Hematopoietic multipotent progenitor cell treated with erythropoietin and hydrocortisone succinate and interleukin-3 and kit ligand, for 4 days (in vitro differentiated cells): ENCODE measurements around the gene RBM4.

Source experiments
- DNase-seq: peaks from one replicate; pipeline ENCODE4 v3.0.0-alpha.2; 2015

RBM4 gene

GRCh38 chr11:66617155-66617834, 21.2 kb upstream of the RBM4 start:
- no peak for DNase-seq

- peak; percentile 78 for DNase-seq
Measured at GRCh38 chr11:66619080-66619554, 19.4 kb upstream of the RBM4 start.

GRCh38 chr11:66624450-66624849, 14.1 kb upstream of the RBM4 start:
- DNase-seq, result no peak

GRCh38 chr11:66625041-66625751, 13.3 kb upstream of the RBM4 start:
- DNase-seq, result no peak

- DNase-seq, result no peak
Measured at GRCh38 chr11:66625752-66626149, 12.8 kb upstream of the RBM4 start.

- DNase-seq, result no peak
Measured at GRCh38 chr11:66626382-66626781, 12.1 kb upstream of the RBM4 start.

- no peak for DNase-seq
Measured at GRCh38 chr11:66626926-66627325, 11.6 kb upstream of the RBM4 start.

GRCh38 chr11:66628061-66628603, 10.4 kb upstream of the RBM4 start:
- DNase-seq, result no peak

GRCh38 chr11:66629356-66629755, 9.1 kb upstream of the RBM4 start:
- no peak for DNase-seq

GRCh38 chr11:66631883-66632282, 6.6 kb upstream of the RBM4 start:
- no peak for DNase-seq

- DNase-seq, result no peak
Measured at GRCh38 chr11:66632952-66633351, 5.6 kb upstream of the RBM4 start.

- no peak for DNase-seq
Measured at GRCh38 chr11:66636411-66636810, 2.1 kb upstream of the RBM4 start.

- peak; percentile 24 for DNase-seq
Measured at GRCh38 chr11:66637557-66638176, 836 bp upstream of the RBM4 start.

- DNase-seq, result peak; percentile 65
Measured at GRCh38 chr11:66639066-66639813, 737 bp downstream of the RBM4 start.

- DNase-seq, result peak; percentile 30
Measured at GRCh38 chr11:66639814-66640340, 1.4 kb downstream of the RBM4 start.

GRCh38 chr11:66641834-66642233, 3.3 kb downstream of the RBM4 start:
- no peak for DNase-seq

- DNase-seq, result no peak
Measured at GRCh38 chr11:66643745-66644437, 5.4 kb downstream of the RBM4 start.

GRCh38 chr11:66646828-66647227, 8.3 kb downstream of the RBM4 start:
- DNase-seq, result no peak

- DNase-seq, result no peak
Measured at GRCh38 chr11:66649903-66650302, 11.4 kb downstream of the RBM4 start.

- no peak for DNase-seq
Measured at GRCh38 chr11:66651016-66651415, 12.5 kb downstream of the RBM4 start.

- DNase-seq, result no peak
Measured at GRCh38 chr11:66652651-66653050, 14.1 kb downstream of the RBM4 start.

GRCh38 chr11:66653123-66653522, 14.6 kb downstream of the RBM4 start:
- DNase-seq, result no peak
